Skin epidermis (tissue), 12 donors: ENCODE results near the gene REG4.

Experiments used
- H3K27ac ChIP-seq, 21 experiments: fragments of 200-600 bp; sonication (generic) in 11 of 21; one replicate each; pipeline ENCODE4 v1.5.0; 2020; ENCODE audit warnings: mild to moderate bottlenecking in 3 of 21, inconsistent platforms in 2 of 21, moderate library complexity in 2 of 21
- H3K4me3 ChIP-seq, 7 experiments: fragments of 200-600 bp; sonication (generic) in 2 of 7; one replicate each; pipeline ENCODE4 v1.5.0; 2020; ENCODE audit warnings: inconsistent platforms in 2 of 7, mild to moderate bottlenecking in 2 of 7, moderate library complexity in 1 of 7

The REG4 gene

GRCh38 chr1:119783354-119784185 is 27.7 kb downstream of the REG4 start:
- no peak overlapping the region for H3K4me3 ChIP-seq
- H3K27ac ChIP-seq, result peak overlapping the region in 8 of 21 experiments; percentile 12 to 63 (median 31)

DNA sequence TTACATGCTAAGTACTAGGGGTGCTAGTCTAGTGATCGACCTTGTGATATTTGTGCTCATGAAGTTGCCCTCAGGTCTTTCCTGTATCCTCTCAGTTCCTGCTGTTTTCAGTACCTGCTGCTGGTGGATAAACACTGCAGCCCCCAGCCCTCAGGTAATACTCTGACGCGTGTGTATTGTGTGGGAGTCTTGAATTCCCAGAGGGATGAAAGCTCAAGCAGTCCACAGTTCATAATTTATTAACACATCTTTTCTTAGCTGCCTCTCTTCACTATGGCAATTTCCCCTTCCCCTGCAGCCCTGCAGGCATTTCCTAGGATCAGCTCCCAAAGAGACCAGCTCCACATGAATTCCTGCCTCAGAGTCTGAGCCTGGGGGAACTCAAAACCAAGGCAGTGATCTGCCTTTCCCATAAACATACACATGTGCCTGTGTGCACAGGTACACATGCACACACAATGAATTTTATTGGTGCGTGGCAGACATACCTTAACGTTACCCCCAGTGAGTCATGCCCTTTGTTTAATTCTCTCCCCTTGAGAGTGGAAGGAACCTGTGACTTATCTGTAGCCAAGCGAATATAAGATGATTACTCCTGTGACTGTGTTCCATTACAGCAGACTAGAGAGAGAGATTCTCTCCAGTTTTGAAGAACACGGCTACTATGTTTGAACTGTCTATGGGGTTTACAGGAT is 28.5 kb downstream of the REG4 start:
- no peak overlapping the region for H3K4me3 ChIP-seq
- H3K27ac ChIP-seq, result peak overlapping the region in 8 of 21 experiments; percentile 14 to 63 (median 29)

- no peak overlapping the region for H3K4me3 ChIP-seq
- H3K27ac ChIP-seq, result peak overlapping the region in 1 of 21 experiments; percentile 51
Measured at GRCh38 chr1:119781434-119782210, 29.6 kb downstream of the REG4 start.

GRCh38 chr1:119779869-119780356 is 31.3 kb downstream of the REG4 start:
- H3K27ac ChIP-seq, result peak overlapping the region in 13 of 21 experiments; percentile 16 to 70 (median 38)
- no peak overlapping the region for H3K4me3 ChIP-seq

DNA sequence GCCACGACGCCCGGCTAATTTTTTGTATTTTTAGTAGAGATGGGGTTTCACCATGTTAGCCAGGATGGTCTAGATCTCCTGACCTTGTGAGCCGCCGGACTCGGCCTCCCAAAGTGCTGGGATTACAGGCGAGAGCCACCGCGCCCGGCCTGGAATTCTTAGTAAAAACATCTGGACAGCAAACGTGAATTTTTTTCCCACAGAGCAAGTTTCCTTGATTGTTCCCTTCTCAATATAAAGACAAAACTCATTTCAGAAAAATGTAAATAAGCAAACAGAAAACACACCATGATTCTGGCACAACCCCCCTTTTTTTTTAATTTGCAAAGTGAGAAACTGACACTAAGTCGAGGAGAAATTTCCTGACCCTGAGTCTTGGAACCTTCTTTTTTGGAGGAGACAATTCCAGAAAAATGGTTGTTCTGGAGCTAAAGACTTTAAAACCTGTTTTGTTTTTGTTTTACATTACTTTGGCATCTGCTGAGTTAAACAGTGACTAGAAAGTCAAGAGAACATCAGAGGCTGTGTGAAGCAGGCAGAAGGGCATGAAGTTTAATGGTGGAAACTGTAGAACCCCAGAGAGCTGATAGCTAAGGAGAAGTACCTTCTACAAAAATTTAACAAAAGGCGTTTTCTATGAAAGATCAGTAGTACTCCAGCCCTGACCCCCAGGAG is 32.2 kb downstream of the REG4 start:
- peak overlapping the region in 8 of 21 experiments; percentile 1 to 70 (median 49) for H3K27ac ChIP-seq
- H3K4me3 ChIP-seq, result no peak overlapping the region

GRCh38 chr1:119778359-119778758 is 32.9 kb downstream of the REG4 start:
- Histone ChIP-seq H3K27ac (no peak overlapping the region), H3K4me3 (no peak overlapping the region)

DNA sequence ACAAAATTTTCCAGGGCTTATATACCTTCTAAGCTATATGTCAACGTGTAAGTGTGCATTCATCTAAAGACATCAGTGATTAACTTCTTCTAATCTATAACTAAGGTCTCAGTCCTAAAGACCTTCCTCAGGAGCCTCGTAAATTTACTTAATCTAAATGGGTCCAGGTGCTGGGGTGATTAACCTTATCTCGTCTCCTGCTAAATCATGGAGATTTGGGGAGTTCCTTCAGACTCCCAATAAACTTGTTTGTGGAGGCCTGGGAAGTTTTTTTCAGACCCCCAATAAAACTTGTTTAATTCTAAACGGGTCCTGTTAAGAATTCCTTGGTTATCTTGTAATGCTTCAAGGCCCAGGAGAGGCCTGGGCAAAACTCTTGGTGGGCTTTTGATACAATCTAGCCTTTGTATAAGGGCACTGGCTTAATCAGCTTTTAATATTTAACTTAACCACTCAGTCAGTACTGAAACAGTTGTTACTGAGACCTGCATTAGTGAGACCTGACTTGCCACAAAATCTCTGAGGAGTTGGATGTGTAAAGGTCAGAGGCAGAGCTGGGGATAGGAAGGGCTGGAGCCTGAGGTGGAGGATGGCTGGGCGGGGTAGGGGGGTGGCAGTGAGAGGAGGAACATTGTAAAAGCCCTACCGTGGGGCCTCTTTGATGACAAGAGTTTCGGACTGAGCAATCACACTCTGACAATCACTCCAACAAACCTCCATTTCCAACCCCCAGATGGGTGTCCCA is 36.3 kb downstream of the REG4 start:
- H3K4me3 ChIP-seq, result no peak overlapping the region
- no peak overlapping the region for H3K27ac ChIP-seq

DNA sequence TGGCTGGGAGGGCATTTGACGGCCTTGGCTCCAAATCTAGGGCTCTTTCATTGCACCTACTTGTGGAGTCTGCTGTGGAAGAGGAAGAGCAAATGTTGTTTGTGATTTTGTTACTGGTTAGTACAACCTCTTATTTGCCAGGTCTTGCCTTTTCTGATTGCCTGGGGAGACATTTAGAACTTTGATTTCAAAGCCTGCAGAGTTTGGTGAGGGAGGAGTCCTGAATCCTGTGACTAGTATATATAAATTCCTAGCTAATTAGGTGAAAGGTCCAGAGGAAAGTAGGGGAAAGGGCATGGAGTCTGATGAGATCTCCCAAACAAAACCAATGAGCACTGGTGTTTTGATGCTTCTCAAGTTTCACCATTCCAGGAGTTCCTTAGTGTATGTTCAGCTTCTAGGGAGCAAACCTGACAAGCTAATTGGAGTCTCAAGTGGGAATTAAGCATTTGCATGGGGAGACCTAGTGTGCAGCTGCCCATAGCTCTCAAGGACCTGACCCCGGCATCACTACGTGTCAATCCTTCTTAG is 37.5 kb downstream of the REG4 start:
- H3K27ac ChIP-seq, result peak overlapping the region in 2 of 21 experiments; percentile 11 to 12
- no peak overlapping the region for H3K4me3 ChIP-seq

DNA sequence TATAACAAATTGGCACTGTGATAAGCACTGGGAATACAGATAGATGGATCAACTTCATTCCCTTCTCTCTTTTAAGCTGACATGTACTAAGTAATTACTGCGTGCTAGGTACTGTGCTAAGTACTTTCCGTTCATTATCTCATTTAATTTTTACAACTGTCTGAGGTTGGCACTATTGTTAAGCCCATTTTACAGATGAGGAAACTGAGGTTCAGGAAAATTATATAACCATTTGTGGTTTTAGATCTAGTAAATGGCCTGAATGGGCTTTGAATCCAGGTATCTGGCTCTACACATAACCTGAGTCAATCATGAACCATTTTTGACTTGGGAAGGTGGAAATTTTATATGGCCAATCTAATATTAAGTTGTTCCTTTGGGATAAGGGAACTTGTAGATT is 39.0 kb downstream of the REG4 start:
- peak overlapping the region in 1 of 21 experiments; percentile 9 for H3K27ac ChIP-seq

GRCh38 chr1:119771770-119772169 is 39.5 kb downstream of the REG4 start:
- Histone ChIP-seq H3K4me3 (no peak overlapping the region), H3K27ac (no peak overlapping the region)

More for the DNA sequence above, 39.0 kb downstream of the REG4 start:
- H3K4me3 ChIP-seq, result no peak overlapping the region

DNA sequence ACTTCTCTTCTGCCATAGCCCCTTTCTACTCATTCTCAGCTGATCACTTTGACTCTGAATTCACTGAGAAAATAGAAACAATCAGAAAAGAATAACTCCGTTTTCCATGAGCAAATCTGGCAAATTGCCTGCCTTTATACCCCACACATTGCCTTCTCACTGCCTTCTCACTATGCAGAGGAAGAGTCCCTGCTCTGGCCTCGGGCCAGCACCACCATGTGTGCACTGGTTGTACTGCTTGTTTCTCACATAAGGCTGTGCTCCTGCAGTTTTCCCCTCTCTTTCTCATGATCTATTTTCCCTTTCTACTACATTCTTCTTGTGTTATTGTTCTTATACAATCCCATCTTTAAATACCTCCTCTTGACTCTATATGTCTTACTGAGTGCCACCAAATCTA is 40.2 kb downstream of the REG4 start:
- Histone ChIP-seq H3K4me3 (no peak overlapping the region), H3K27ac (no peak overlapping the region)

GRCh38 chr1:119768778-119769177 is 42.5 kb downstream of the REG4 start, which contains the start of gene HMGCS2:
Gene HMGCS2, minus strand, starts transcription at chr1:119768905. Its CDS starts 61 bp downstream, at chr1:119768844.
- Histone ChIP-seq H3K4me3 (peak within 1 kb of the TSS in 1 of 7 experiments; percentile 7), H3K27ac (peak within 1 kb of the TSS in 3 of 21 experiments; percentile 39 to 63 (median 39))

DNA sequence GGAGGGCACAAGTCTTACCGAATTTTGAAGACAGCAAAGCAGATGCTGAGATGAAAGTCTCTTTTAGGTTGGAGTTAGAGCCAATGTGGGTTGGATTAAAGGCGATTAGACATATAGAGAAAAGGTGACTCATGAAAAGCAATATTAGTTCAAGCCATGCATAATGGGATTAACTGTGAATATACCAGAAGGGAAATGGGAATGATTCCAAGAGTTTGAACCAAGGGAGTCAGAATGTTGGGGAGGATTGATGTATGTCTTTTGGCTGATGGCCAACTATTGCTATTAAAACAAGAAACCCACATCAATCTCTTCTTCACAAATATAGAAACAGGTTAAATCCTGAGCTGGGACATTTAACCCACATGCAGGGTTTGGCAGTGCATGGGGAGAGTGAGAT is 43.8 kb downstream of the REG4 start:
- H3K27ac ChIP-seq, result no peak overlapping the region
- no peak overlapping the region for H3K4me3 ChIP-seq

DNA sequence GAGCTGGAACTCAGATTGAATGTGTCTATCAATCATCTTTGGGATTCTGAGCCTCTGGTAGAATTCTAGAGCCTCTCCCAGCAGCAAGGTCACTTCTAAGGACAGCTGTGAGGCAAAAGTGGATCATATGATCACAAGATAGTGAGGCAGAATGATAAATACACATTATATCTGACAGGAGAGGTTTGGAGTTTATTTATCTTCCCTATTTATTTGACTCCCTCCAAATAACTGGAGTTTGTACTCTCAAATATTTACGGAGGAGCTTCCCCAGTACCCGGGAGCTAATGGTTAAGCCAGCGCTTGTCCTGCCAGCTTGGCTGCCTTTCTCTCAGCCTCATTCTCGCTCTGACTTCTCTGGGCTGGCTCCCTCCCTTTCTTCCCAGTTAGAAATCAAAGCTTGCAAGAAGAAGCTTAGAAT is 44.9 kb downstream of the REG4 start:
- Histone ChIP-seq H3K4me3 (no peak overlapping the region), H3K27ac (no peak overlapping the region)

DNA sequence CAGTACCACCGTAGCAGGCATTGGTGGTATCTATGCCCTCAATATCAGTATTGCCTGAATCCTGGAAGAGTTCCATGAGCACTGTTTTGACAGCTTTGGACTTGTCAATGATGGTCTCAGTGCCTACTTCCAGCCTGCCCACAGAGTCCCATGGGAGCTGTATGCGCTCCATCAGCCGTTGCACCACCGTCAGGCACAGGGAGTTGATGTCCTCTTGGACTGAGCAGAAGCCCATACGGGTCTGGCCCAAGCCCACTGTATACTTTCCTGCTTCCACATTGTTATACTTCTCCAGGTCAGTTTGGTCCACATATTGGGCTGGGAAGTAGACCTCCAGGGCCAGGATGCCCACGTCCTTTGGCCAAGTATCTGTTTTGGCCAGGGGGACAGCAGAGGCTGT is 47.0 kb downstream of the REG4 start:
- Histone ChIP-seq H3K27ac (no peak overlapping the region), H3K4me3 (no peak overlapping the region)

DNA sequence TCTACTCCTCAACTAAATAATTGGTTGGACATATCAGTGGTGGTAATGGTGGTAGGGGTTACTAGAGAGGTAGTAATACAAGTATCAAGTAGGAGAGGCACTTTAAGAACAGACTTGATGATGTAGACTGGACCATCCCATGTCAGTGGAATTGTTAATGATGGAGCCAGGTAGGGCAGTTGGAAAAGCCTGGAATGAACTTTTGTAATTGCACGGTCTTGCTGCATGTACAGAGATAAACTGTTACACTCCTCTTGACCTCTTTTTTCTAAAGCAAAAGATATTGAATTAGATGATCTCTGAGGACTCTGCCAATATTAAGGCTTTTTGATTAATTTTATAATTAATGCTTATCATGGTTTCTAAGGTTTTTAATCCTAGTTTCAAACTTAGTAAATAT is 48.3 kb downstream of the REG4 start:
- H3K27ac ChIP-seq, result no peak overlapping the region
- no peak overlapping the region for H3K4me3 ChIP-seq

DNA sequence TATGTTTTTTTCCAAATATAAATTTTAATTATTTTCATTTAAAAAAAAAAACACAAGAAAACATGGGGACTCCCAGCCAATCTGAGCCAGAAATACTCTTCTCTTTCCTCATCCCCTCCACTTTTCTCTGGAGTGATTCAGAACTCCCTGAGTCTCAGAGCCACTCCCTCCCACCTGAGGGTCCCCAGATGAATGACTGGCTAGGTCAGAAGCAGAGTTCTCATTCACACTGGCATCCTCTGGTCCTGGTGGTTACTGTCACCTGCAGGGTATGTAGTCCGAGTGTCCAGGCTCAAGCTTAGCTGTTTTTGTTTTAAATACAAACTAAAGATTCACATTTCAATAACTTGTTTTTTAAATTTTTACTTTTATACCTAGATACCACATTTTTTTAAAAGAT is 48.9 kb downstream of the REG4 start:
- no peak overlapping the region for H3K27ac ChIP-seq

DNA sequence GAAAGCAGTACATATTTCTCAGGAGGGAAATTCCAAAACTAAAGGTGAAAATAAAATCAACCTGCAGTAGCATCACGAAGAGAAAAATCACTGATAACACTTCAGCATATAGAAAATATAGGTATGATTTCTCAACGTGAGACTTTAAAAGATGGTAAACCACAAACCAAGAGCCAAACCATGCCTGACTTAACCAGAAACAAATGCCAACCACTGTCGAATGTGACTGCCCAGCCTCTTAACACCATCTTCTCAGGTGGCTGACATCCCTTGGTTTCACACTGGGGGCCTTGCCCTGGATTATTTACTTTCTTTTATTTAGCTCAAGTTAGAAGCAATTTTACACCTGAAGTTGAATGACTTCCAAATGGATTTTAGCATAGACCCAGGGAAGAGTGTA is 52.7 kb downstream of the REG4 start:
- no peak overlapping the region for H3K4me3 ChIP-seq
- H3K27ac ChIP-seq, result no peak overlapping the region

More for the DNA sequence above, 48.9 kb downstream of the REG4 start:
- no peak overlapping the region for H3K4me3 ChIP-seq
